GM12878 (cell line): ENCODE results near the gene COG4. TPM values are rescaled to one million over a fixed set of nuclear protein-coding genes. Genes with fewer than 3 reads are reported as not detected.
"Not testable (repeated sequence)": the region's sequence is repeated elsewhere in the genome, so short reads cannot be mapped to it uniquely, and the experiment has no call there.

Experiments used
- ATAC-seq: fragments of 200-7000 bp; cut with Tn5 transposase; 3 replicates; pipeline ENCODE4 v1.9.1; 2020; ENCODE audit warnings: mild to moderate bottlenecking, moderate library complexity
- BruUV-seq: library from RNA; stranded (reverse); fragments of 400-500 nt; replicated peaks from 2 replicates; lab custom pipeline; 2021; lab: Mats Ljungman, UMichigan
- CTCF ChIA-PET: fragments of 300-600 bp; sonication (Branson Sonifier 250); formaldehyde crosslinking; extraction: SDS; loops from one replicate; lab custom pipeline; 2021; ENCODE audit warnings: inconsistent platforms; lab: Yijun Ruan, JAX
- POLR2A ChIA-PET: fragments of 350-600 bp; formaldehyde crosslinking; extraction: SDS; loops from one replicate; lab custom pipeline; 2021; ENCODE audit warnings: inconsistent platforms; lab: Charles Lee
- RAD21 ChIA-PET: fragments of 300-600 bp; sonication (Branson Sonifier 250); formaldehyde crosslinking; loops from one replicate; lab custom pipeline; 2023; ENCODE audit warnings: antibody characterized with exemption; ENCODE audit not compliant: unreplicated experiment; lab: Charles Lee
- SMC1A ChIA-PET: fragments of 300-600 bp; sonication (Branson Sonifier 250); formaldehyde crosslinking; loops from one replicate; lab custom pipeline; 2023; ENCODE audit not compliant: unreplicated experiment, uncharacterized antibody; lab: Charles Lee
- DNase-seq: peaks from one replicate; pipeline ENCODE4 v3.0.0-alpha.2; 2011; ENCODE audit warnings: low read depth, low spot score
- FAIRE-seq: peaks from 3 replicates; lab custom pipeline; 2011; peaks lifted over from hg19 to GRCh38; lab: Jason Lieb, UNC
- H2AFZ ChIP-seq: 2 replicates; pipeline ENCODE4 v1.6.0; 2011; ENCODE audit warnings: low read depth, low read length, control low read depth; ENCODE audit not compliant: control insufficient read depth
- H3K27ac ChIP-seq: 2 replicates; pipeline ENCODE4 v1.5.1; 2011; ENCODE audit warnings: control low read depth; ENCODE audit not compliant: control insufficient read depth, insufficient read depth
- H3K27me3 ChIP-seq, 2 experiments: replicated peaks in 1 of 2; 2 replicates each; pipeline versions ENCODE4 v1.6.0 to v1.6.1; 2011; ENCODE audit warnings: low read length in 1 of 2; ENCODE audit not compliant: control insufficient read depth in 2 of 2, insufficient read depth in 2 of 2
- H3K36me3 ChIP-seq, 2 experiments: 2 replicates each; pipeline ENCODE4 v1.5.1; 2011; ENCODE audit warnings: low read length in 1 of 2; ENCODE audit not compliant: control insufficient read depth in 2 of 2, insufficient read depth in 2 of 2
- H3K4me1 ChIP-seq: 2 replicates; pipeline ENCODE4 v1.6.1; 2011; ENCODE audit warnings: mild to moderate bottlenecking, low read length, moderate library complexity, mixed read lengths; ENCODE audit not compliant: control insufficient read depth, insufficient read depth
- H3K4me2 ChIP-seq: 2 replicates; pipeline ENCODE4 v1.6.0; 2011; ENCODE audit warnings: control low read depth; ENCODE audit not compliant: control insufficient read depth, insufficient read depth
- H3K4me3 ChIP-seq: fragments of 200-600 bp; sonication (generic); 2 replicates; pipeline ENCODE4 v1.5.1; 2016
- H3K79me2 ChIP-seq: 2 replicates; pipeline ENCODE4 v1.6.0; 2011; ENCODE audit warnings: low read length; ENCODE audit not compliant: control insufficient read depth, insufficient read depth
- H3K9ac ChIP-seq: 2 replicates; pipeline ENCODE4 v1.8.0; 2011; ENCODE audit warnings: low read length, control low read depth, mixed read lengths; ENCODE audit not compliant: control insufficient read depth, insufficient read depth
- H3K9me3 ChIP-seq: replicated peaks from 3 replicates; pipeline ENCODE4 v1.5.1; 2011; ENCODE audit warnings: mild to moderate bottlenecking, low read length; ENCODE audit not compliant: control insufficient read depth, insufficient read depth
- H4K20me1 ChIP-seq: 2 replicates; pipeline ENCODE4 v1.6.0; 2011; ENCODE audit not compliant: control insufficient read depth, insufficient read depth
- CBFB ChIP-seq: IDR thresholded peaks from 2 replicates; pipeline ENCODE4 v1.6.1; 2016; ENCODE audit warnings: antibody characterized with exemption, low read depth
- E4F1 ChIP-seq: fragments of 450-650 bp; IDR thresholded peaks from 2 replicates; pipeline ENCODE4 v1.6.1; 2018; ENCODE audit warnings: borderline replicate concordance, mild to moderate bottlenecking; ENCODE audit not compliant: partially characterized antibody
- GABPA ChIP-seq: IDR thresholded peaks from 2 replicates; pipeline ENCODE4 v1.6.1; 2014; ENCODE audit warnings: antibody characterized with exemption, low read depth, mild to moderate bottlenecking, inconsistent platforms
- MYC ChIP-seq: IDR thresholded peaks from 2 replicates; pipeline ENCODE4 v1.6.1; 2011; ENCODE audit warnings: mild to moderate bottlenecking, low read length, moderate library complexity, inconsistent platforms; ENCODE audit not compliant: insufficient read depth, insufficient replicate concordance, insufficient read length, severe bottlenecking
- SIN3A ChIP-seq: IDR thresholded peaks from 2 replicates; pipeline ENCODE4 v1.6.1; 2012; ENCODE audit warnings: low read depth, low read length, improper control_type of control experiment
- ZNF274 ChIP-seq: IDR thresholded peaks from one replicate; pipeline ENCODE4 v1.8.0; 2011; ENCODE audit not compliant: insufficient read length, insufficient read depth
- ZNF384 ChIP-seq: IDR thresholded peaks from 2 replicates; pipeline ENCODE4 v1.6.1; 2012; ENCODE audit warnings: low read depth, mild to moderate bottlenecking, low read length, improper control_type of control experiment, borderline replicate concordance
- ZSCAN29 ChIP-seq: fragments of 450-650 bp; IDR thresholded peaks from 2 replicates; pipeline ENCODE4 v1.6.1; 2017; ENCODE audit warnings: mild to moderate bottlenecking, moderate library complexity
- WGBS: methylation state at CpG from one replicate; pipeline ENCODE4 v1.1.6; 2016; ENCODE audit warnings: low lambda C conversion rate; ENCODE audit not compliant: insufficient replicate concordance, insufficient coverage; ENCODE audit errors: missing lambda C conversion rate; 5-methylcytosine and 5-hydroxymethylcytosine counted together
- in situ Hi-C: fragments of 300-500 bp; cut with MboI; formaldehyde crosslinking; loops from 9 replicates; pipeline ENCODE4 v1.14.3; 2018; ENCODE audit warnings: mixed read lengths
- intact Hi-C: fragments of 100-400 bp; cut with micrococcal nuclease; formaldehyde crosslinking; loops from one replicate; pipeline ENCODE4 v1.14.2; 2022; ENCODE audit not compliant: unreplicated experiment
- polyA plus RNA-seq, 11 experiments: library from polyadenylated mRNA; depleted of rRNA in 4 of 11; unstranded in 6 of 11; stranded (reverse) in 5 of 11; fragments of >200 nt; fragmentation: Nextera tagmentation in 4 of 11; fragmentation: Illumina TruSeq in 1 of 11; extraction: Ambion mirVana in 4 of 11; extraction: Trizol in 1 of 11; gene quantifications; 1 replicate in 1 of 11; 2 replicates in 10 of 11; pipeline versions ENCODE4 v1.2.1 to v1.2.3, GENCODE V29; 2011 to 2016; ENCODE audit warnings: inconsistent platforms in 2 of 11, missing spikeins in 2 of 11, low read depth in 1 of 11
- total RNA-seq, 4 experiments: library from RNA; depleted of rRNA in 3 of 4; stranded (reverse); fragments of >200 nt in 3 of 4; fragmentation: Illumina TruSeq in 1 of 4; extraction: Trizol in 1 of 4; gene quantifications; 2 replicates each; pipeline versions ENCODE4 v1.2.1 to v1.2.3, GENCODE V29; 2013 to 2021
- TF ChIP-seq, protein P1 (sequence below): fragments of 150-350 bp; IDR thresholded peaks from 2 replicates; pipeline ENCODE4 v1.6.1; 2014; ENCODE audit warnings: mild to moderate bottlenecking, low read depth, low read length

The COG4 gene
- total and polyA plus RNA-seq, 10 of the 15 experiments (the other 5 are each of a cell fraction or from before 2014, with no cell fraction given) = 7.0 to 57.7 (median 33.0) TPM

GRCh38 chr16:70534971-70535370, 11.6 kb upstream of the COG4 start:
- ATAC-seq (no peak; the same call in 2 of the 3 replicates), DNase-seq (no peak), FAIRE-seq (no peak)
- WGBS = 93% methylated on average over 2 of the region's 2 CpGs
- intact Hi-C loops = no loop called here
- BruUV-seq = no TSS peak
- Histone ChIP-seq H3K36me3 (peaks cover 25 to 60% of the 10 kb centered on the region in 2 experiments), H2AFZ (no peak overlapping the region), H3K9ac (no peak overlapping the region), H4K20me1 (peaks cover 4% of the 10 kb centered on the region; the same call in 1 of the 2 replicates), H3K9me3 (no peaks in the 10 kb centered on the region), H3K79me2 (peaks cover 26% of the 10 kb centered on the region), H3K27ac (no peak overlapping the region), H3K4me1 (no peaks in the 10 kb centered on the region), H3K27me3 (no peaks in the 10 kb centered on the region), H3K4me2 (no peak overlapping the region), H3K4me3 (no peak overlapping the region)
- ChIA-PET POLR2A (interaction anchor here (0.7 kb wide), 1 partner anchor 55 kb away, joined by 4 read pairs; no protein-coding TSS in a partner anchor), SMC1A (interaction anchor here (1.6 kb wide), 1 partner anchor 26 kb away, joined by 4 read pairs; no protein-coding TSS in a partner anchor), CTCF (interaction anchor here (2.8 kb wide), 1 partner anchor 119 kb away, joined by 7 read pairs; no protein-coding TSS in a partner anchor), RAD21 (interaction anchor here (1.2 to 1.6 kb wide), 2 partner anchors 103 to 165 kb away, joined by 3 read pairs; no protein-coding TSS in a partner anchor)
- TF ChIP-seq E4F1 (no peak), ZNF274 (no peak), ZNF384 (no peak), CBFB (no peak), MYC (no peak), SIN3A (no peak), GABPA (no peak), ZSCAN29 (no peak)
- TF ChIP-seq, protein P1, sequence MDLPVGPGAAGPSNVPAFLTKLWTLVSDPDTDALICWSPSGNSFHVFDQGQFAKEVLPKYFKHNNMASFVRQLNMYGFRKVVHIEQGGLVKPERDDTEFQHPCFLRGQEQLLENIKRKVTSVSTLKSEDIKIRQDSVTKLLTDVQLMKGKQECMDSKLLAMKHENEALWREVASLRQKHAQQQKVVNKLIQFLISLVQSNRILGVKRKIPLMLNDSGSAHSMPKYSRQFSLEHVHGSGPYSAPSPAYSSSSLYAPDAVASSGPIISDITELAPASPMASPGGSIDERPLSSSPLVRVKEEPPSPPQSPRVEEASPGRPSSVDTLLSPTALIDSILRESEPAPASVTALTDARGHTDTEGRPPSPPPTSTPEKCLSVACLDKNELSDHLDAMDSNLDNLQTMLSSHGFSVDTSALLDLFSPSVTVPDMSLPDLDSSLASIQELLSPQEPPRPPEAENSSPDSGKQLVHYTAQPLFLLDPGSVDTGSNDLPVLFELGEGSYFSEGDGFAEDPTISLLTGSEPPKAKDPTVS = no peak
- in situ Hi-C loops = no loop called here

- H3K4me2 ChIP-seq, ATAC-seq, in situ Hi-C loops, H3K4me3 ChIP-seq, H3K9ac ChIP-seq, H3K27ac ChIP-seq, BruUV-seq, H3K27me3 ChIP-seq, H2AFZ ChIP-seq, H3K4me1 ChIP-seq, H3K9me3 ChIP-seq, DNase-seq, FAIRE-seq: not testable (repeated sequence)
- ChIA-PET POLR2A (interaction anchor here (0.6 kb wide), 1 partner anchor 161 kb away, joined by 7 read pairs; no protein-coding TSS in a partner anchor), SMC1A (interaction anchor here (1.1 to 3.3 kb wide), 2 partner anchors 11 to 16 kb away, joined by 3 to 10 read pairs; no protein-coding TSS in a partner anchor), CTCF (interaction anchor here (0.6 to 2.7 kb wide), 9 partner anchors 9 to 241 kb away, joined by 3 to 7 read pairs (median 3); no protein-coding TSS in a partner anchor), RAD21 (interaction anchor here (0.6 kb wide), 1 partner anchor 22 kb away, joined by 3 read pairs; no protein-coding TSS in a partner anchor)
- Histone ChIP-seq H4K20me1 (peaks cover 12% of the 10 kb centered on the region), H3K36me3 (peaks cover 18 to 48% of the 10 kb centered on the region in 2 experiments), H3K79me2 (peaks cover 68% of the 10 kb centered on the region)
- intact Hi-C loops = loop anchor here (2.0 kb wide), 1 partner anchor 149 kb away; no protein-coding TSS in a partner anchor
- WGBS = 100% methylated on average over 4 of the region's 7 CpGs
These were observed 6.6 kb upstream of the COG4 start for GRCh38 chr16:70529954-70530353.
